NCI-H128 (cell line): ENCODE measurements around the gene SCAP.
"Not testable (repeated sequence)": the region's sequence is repeated elsewhere in the genome, so short reads cannot be mapped to it uniquely, and the experiment has no call there.

Experiments
- DNase-seq: peaks from one replicate; lab custom pipeline; 2025; ENCODE audit not compliant: unreplicated experiment; lab: John Stamatoyannopoulos, UW

The SCAP gene

DNA sequence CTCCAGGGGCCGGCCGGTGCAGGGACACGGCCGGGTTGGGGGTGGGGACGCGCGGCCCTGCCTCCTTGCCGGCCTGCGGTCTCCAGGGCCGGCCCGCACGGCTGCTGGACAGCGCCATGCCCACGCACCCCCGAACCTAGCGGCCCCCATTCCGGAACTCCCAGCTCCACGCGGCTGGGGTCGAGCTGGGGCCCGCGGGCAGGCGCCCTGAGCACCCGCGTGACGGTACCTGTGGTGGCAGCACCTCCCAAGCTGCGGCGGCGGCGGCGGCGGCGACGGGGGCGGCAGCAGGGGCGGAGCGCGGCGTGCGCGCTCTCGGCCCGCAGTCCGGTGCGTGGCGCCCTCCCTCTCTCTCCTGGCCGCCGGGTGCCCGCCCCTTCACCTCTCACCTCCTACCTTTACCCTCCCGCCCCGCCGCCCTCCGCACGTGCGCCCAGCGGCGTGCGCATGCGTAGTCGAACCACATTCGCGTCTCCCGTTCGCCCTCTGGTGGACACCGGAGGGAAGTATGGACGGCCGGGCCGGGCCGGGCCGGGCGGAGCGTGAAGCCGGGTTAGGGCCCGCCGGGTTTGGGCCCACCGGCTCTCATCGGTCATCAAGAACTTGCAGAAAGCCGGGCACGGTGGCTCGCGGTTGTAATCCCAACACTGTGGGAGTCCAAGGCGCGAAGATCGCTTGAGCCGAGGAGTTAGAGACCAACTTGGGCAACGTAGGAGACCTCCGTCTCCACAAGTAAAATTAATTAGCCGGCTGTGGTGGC lies at the start of gene SCAP:
Gene SCAP (minus strand): TSS at position 372 of the 760 bp plus-strand sequence. CDS start 32,948 bp downstream, outside the sequence.
- peak; percentile 55 for DNase-seq

DNA sequence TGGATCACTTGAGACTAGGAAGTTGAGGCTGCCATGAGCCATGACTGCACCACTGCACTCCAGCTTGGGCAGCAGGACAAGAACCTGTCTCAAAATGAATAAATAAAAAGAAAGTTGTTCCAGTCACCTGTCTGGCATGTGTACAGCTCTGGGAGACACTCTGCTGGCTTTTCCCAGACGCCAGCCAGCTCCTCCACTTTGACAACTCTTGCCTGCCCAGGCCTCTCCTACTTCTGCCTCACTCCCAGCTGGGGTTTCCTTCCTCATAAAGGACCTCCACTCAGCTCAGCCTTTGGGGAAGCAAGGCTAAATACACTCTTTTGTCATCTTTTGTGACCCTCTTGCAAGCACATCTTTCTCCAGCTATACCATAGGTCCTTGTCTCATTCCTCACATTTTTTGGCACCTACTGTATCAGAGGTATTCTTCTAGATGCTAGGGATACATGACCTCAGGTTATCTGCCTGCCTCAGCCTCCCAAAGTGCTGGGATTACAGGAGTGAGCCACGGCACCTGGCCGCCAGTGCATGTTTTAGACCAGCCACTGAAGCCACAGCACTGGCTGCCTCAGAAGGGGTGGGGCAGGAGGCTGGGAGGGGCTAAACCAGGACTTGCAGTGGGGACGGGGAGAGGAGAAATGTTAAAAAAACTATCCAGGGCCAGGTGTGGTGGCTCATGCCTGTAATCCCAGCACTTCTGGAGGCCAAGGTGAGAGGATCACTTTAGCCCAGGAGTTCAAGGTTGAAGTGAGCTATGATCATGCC lies 47.8 kb upstream of the SCAP start:
- no peak for DNase-seq

DNA sequence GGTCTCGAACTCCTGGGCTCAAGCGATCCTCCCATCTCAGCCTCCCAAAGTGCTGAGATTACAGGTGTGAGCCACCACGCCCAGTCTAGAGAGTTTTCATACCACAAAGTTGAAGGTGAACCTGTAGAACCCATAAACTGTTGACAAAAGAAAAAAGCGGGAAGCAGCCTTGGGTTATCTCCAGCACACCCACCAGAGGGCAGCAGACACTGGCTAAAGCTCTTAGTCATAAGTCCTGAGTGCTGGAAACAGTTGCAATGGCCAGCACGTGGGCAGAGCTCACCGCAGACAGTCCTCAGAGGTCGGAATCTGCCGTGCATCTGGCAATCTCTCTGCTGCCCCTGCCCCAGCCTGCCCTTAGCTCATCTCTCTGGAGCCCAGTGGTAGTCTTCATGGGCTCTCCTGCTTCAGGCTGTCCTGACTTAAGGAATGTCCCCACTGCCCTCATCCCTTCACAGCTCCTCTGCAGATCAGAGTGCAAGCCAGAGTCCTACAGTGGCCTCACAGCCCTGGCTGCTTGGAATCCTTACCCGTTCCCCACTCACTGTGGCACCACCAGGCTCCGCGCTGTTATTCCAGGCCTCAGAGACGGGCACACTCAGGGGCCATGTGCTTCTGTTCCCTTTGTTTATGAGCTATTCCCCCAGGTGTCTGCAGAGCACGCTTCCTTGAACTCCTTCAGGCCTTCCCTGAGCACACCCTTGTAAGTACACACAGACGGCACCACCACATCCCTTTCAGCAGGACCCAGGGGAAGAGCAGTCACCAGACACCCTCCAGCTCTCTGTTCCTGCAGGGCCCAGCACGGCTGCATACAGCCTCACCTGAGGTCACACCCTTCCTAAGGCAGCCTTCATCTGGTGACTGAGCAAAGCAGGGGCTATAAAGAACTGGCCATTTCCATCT lies 46.6 kb upstream of the SCAP start:
- peak; percentile 60 for DNase-seq

DNA sequence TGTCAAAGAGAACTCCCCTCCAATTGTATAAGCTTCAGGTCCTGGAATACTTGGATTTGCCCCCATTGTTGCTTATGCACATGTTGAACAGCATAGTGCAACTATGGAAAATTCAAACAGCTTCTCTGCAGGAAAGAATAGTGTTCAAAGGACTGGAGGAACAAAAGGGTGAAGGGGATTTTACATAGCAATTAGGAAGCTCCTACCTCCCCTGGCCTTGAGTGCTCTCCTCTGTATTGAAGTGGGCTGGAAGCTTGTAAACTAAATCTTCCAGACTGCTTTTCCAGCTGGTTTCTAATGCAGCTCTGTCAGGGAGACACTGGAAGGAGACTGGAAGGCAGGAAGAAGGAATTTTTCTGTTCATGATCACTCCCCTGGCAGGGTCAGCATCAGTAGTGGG lies 45.0 kb upstream of the SCAP start:
- peak; percentile 11 for DNase-seq

DNA sequence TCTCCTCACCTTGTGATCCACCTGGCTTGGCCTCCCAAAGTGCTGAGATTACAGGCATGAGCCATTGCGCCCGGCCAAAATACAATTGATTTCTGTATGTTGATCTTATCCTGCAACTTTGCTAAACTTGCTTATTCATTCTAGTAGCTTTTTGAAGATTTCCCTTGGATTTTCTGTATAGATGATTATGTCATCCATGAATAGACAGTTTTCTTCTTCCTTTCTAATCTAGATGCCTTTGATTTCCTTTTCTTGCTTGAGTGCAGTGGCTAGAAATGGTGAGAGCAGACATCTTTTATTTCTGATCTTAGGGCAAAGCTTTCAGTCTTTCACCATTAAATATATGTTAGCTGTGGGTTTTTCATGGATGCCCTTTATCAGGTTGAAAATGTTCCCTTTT lies 42.2 kb upstream of the SCAP start:
- DNase-seq = no peak

DNA sequence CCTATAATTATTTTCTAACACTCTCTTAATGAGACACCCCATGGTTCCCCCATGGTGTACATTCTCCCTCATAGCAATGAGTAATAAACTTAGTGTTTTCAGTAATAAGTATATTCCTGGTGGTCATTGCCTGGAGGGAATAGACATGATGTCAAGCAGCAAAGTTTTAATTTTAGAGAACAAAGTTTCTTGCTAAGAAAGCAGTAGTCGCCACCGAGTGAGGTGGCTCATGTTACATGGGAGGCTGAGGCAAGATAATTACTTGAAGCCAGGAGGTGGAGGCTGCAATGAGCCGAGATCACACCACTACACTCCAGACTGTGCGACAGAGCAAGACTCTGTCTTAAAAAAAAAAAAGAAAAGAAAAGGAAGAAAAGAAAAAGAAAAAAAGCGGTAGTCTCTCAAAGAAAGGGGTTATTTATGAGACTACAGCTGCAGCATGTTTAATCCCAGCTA lies 40.2 kb upstream of the SCAP start:
- no peak for DNase-seq

DNA sequence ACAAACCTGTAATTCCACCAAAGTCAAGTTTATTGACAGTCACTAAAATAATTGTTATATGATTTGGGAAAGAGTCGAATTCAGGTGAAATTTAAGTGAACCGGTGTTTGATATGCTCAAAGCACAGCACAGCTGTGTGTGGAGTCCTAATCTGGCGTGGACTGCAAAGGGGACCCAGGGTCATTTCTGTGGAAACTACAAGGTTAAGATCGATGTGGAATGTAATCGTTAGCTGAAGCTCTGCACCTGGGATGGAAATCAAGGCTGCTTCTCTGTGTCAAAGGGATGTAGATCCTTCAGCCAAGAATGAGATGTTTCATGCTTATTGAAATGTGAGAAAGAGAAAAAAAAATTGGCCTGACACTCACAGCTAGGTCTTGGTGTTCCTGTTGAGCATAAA lies 39.4 kb upstream of the SCAP start:
- DNase-seq = no peak

DNA sequence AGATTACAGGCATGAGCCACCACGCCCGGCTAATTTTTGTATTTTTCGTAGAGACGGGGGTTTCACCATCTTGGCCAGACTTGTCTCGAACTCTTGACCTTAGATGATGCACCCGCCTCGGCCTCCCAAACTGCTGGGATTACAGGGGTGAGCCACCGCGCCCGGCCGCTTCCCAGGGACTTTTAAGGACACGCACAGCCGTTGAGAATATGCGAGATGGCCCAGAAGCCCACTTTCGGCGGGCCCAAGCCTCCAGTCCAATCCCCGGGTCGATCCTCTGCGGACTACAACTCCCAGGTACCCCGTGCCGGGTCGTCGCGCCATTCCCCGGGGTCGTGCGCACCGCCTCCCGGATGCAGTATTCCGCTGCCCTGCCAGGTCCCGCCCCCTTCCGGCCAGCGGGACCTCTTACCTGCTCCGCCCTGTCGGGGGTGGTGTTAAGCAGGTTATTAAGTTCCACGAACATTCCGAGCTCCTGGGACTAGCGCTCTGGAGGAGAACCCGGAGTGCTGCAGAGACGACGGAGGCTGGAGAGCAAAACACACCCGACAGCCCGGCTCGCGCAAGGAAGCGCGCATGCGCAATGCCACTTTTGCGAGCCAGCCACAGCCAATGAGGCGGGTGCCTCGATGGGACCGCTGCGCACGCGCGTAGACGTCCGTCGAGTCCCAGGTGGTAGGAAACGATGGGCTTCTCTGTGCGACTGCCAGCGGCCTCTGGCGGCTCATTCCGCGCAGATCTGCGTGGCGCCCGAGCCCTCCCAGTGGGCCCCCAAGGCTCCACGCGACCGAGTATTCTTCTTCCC lies 37.6 kb upstream of the SCAP start, which contains the start of gene ELP6:
Gene ELP6 (minus strand): TSS at position 588 of the 805 bp plus-strand sequence. CDS start 122 bp downstream, at position 466.
- peak; percentile 83 for DNase-seq

DNA sequence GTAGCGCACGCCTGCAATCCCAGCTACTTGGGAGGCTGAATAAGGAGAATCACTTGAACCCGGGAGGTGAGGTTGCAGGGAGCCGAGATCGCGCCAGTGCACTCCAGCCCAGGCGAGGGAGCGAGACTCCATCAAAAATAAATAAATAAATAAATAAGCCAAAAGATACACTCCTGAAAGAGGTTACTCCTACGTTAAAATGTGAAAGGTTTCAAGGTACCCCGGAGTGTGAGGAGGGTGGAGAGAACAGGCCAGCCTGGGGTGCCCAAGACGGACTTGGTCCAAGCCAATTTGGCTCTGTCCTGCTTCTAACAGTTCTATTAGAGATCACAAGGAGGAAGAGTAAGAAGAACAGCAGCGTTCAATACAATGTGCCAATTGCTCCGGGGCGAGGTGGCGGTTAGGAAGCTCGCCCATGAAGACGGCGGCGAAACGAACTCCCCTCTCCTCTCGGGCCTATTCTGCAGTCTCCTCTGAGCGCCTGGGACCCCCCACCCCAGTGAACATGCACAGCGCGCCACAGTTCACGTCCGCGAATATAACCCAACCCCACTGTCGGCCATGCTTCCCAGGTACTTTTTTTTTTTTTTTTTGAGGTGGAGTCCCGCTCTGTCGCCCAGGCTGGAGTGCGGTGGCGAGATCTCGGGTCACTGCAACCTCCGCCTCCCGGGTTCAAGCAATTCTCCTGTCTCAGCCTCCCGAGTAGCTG lies 36.8 kb upstream of the SCAP start:
- DNase-seq = no peak

DNA sequence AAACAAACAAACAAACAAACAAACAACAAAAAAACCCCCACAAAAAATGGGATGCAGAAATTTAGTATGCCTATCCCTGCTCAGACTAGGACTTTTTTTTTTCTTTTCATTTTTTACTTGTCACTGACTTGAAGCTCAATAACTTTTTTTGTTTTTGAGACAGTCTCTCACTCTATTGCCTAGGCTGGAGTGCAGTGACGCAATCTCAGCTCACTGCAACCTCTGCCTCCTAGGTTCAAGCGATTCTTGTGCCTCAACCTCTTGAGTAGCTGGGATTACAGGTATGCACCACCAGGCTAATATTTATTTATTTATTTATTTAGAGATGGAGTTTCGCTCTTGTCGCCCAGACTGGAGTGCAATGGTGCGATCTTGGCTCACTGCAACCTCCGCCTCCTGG lies 29.5 kb upstream of the SCAP start:
- not testable (repeated sequence) for DNase-seq

DNA sequence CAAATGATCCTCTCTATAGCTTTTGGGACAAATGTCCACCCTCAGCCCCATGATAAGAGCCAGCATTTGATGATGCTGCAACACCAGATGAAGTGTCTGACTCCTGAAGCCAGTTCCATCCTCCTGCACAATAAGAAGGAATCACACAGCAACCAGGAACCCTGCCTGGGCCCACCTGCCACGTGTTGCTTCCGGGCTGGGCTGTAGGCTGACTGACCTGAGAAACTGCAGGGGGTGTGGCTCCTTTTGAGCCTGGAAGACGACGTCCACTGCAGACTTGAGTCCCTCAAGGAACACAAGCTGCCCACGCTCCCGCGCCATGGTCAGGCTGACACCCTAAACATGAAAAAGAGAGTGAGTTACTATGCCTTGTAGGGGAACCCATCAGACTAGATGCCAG lies 28.4 kb upstream of the SCAP start:
- DNase-seq = no peak

DNA sequence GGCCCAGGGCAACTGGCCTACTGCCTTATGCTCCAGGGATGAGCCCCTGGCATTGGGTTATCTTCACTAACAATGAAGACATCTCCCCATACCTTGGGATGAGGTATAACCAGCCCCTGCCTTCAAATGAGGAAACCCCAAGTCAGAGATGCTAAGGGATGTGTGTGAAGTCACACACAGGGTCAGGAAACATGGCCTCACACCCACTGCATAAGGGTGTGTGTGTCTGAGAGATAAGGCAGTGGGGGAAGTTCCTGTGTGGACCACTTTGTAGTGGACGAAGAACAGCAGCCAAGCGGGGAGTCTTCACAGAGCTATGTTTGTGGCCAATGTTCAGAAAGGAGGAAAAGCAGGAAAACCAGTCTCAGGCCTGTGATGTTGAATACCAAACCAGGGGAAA lies 27.3 kb upstream of the SCAP start:
- DNase-seq = no peak

DNA sequence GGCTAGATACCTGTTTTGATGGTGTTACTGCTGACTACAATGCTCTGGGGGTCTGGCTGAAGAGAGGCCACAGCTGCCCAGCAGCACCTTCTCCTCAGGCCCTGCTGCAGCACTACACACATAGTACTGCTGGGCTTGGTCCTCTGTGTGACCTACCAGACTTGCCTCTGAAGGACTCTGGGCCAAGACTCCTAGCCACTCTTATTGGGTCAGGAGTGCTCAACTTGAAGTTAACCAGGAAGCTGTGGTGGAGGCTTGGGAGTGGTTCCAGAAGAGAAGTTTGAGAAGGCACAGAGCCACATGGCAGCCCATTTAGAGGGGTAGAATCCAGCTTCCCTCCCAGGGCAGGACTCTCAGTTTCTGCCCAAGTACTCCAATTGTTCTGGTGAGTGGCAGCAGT lies 21.2 kb upstream of the SCAP start:
- DNase-seq = no peak

DNA sequence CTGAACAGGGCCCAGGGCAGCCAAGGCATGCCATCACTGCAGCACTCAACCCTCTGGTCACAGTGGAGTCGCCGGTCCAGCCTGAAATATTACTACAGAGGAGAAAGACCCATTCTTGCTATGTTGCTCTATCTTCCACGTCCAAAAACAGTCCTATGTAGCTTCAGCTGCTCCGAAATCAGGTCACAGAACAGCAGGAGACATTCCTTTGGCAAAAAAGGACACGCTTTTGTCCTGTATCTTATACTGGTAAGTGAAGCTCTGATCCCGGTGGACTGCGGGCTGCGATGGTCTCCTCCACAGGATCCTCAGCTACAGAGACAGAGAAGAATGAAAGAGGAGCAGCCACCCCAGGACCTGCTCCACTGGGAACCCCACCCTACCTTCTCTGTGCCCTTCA lies 20.1 kb upstream of the SCAP start:
- DNase-seq = no peak

DNA sequence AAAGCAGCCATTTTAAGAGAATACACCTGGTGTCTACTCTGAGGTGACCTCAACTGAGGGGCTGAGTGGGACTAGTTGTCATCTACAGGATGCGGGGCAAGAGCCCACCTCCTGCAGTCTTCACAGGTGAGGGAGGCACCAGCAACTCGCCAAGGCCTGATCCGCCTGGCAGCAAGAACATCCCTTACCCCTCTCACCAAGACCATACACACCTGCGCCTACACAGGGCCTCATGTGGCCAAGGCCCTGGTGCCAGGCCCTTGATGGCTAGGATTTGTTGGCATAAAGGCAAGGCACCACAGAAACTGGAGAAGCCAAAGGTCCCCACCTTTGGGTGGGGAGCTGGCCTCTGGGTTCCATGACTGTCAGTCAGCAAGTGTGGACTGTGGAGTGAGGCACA lies 19.4 kb upstream of the SCAP start:
- no peak for DNase-seq

DNA sequence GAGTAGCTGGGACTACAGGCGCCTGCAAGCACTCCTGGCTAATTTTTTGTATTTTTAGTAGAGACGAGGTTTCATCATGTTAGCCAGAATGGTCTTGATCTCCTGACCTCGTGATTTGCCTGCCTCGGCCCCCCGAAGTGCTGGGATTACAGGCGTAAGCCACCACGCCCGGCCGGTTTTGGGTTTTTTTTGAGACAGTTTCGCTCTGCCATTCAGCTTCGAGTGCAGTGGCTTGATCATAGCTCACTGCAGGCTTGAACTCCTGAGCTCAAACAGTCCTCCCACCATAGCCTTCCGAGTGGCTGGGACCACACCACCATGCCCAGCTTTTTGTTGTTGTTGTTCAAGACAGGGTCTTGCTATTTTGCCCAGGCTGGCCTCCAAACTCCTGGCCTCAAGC lies 16.0 kb upstream of the SCAP start:
- DNase-seq = no peak

DNA sequence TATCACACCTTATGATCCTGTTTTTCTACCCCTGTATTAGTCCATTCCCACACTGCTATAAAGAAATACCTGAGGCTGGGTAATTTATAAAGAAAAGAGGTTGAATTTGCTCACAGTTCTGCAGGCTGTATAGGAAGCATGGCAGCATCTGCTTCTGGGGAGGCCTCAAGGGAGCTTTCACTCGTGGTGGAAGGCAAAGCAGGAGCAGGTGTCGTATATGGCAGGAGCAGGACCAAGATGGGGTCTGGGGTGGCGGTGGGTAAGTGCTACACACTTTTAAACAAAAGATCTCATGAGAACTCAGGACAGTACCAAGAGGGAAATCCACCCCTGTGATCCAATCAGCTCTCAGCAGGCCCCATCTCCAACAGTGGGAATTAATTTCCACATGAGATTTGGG lies 15.4 kb upstream of the SCAP start:
- DNase-seq = no peak

DNA sequence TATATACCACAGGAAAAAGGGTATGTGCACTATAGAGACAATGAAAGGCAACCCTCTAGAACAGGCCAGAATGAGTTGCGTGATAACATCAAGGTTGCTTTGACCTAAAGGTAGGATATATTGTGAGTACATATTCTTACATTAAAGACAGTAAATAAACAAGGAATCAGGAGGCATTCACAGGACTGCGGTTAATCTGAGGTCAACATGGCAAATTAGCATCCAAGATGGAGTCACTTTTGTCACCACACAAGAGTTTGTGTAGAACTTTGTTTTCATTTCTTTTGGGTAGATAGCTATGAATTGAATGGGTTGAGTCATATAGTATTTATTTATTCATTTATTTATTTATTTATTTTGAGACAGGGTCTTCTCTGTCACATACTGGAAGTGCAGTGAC lies 11.5 kb upstream of the SCAP start:
- no peak for DNase-seq

DNA sequence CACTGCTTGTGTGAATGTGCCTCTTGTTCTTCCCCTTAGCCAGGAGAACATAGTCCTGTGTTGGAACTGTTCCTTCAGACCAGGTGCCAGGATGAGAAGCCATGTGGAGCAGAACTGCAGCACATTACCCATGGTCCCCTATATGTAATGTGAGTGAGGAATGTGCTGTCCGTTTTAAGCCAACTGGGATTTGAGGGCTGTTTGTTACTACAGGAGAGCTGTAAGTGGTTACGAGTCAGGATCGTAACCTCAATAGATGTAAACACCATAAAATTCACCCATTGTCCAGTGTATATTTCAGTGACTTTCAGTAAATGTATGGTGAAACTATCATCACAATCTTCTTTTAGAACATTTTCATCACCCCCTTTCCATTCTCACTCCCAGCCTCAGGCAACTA lies 10.1 kb upstream of the SCAP start:
- no peak for DNase-seq

DNA sequence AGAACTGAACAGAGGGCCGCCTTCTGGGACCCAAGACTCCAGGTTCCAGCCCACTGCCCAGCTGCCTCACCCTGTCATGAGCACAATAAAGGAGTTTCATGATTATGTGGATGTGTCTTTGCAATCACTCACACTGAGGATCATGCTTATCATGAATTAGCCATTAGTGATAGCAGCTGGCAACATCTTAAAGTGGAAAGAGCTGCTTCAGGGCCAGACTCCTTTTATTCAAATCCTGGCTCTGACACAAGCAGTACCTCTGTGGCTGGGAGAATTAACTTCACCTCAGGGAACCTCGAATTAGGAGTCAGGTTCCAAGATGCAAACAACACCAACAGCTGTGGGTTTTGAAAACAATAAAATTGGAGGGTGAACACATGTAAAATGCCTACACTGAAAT lies 6.6 kb upstream of the SCAP start:
- DNase-seq = no peak
